HCT116 (cell line): ENCODE data around the gene ASNSD1. TPM values are rescaled to one million over a fixed set of nuclear protein-coding genes. Genes with fewer than 3 reads are reported as not detected.

Experiments used
- ATAC-seq: fragments of 200-7000 bp; cut with Tn5 transposase; 2 replicates; pipeline ENCODE4 v1.9.1; 2020; ENCODE audit warnings: mild to moderate bottlenecking, moderate library complexity
- BruUV-seq: library from RNA; stranded (reverse); fragments of 400-500 nt; replicated peaks from 2 replicates; lab custom pipeline; 2021; lab: Mats Ljungman, UMichigan
- CTCF ChIA-PET: fragments of 300-600 bp; sonication (Branson Sonifier 250); formaldehyde crosslinking; loops from one replicate; lab custom pipeline; 2021; ENCODE audit warnings: antibody characterized with exemption; lab: Charles Lee
- POLR2A ChIA-PET: fragments of 300-600, 350-600 bp; sonication (Branson Sonifier 250); formaldehyde crosslinking; loops from one replicate; lab custom pipeline; 2021; ENCODE audit warnings: antibody characterized with exemption; lab: Charles Lee
- RAD21 ChIA-PET, 2 experiments: fragments of 300-600 bp; sonication (Branson Sonifier 250); formaldehyde crosslinking; loops; one replicate each; lab custom pipeline; 2023; ENCODE audit warnings: low total read pairs in 2 of 2; ENCODE audit not compliant: uncharacterized antibody in 2 of 2, unreplicated experiment in 2 of 2, low non-redundant PET in 1 of 2; lab: Charles Lee
- DNase-seq: peaks from one replicate; pipeline ENCODE4 v3.0.0-alpha.2; 2010; ENCODE audit warnings: low read depth, low spot score
- H2AFZ ChIP-seq: fragments of 200-600 bp; shearing (Covaris generic), sonication (generic); 2 replicates; pipeline ENCODE4 v1.6.1; 2017; ENCODE audit warnings: low read depth, mixed run types, mixed read lengths, antibody characterized with exemption, low read length; ENCODE audit not compliant: poor library complexity, severe bottlenecking
- H3K27ac ChIP-seq: 2 replicates; pipeline ENCODE4 v1.5.1; 2012; ENCODE audit warnings: low read depth, low read length
- H3K27me3 ChIP-seq: fragments of 200-600 bp; sonication (generic); 2 replicates; pipeline ENCODE4 v1.6.1; 2016; ENCODE audit warnings: mixed run types, low read length, mixed read lengths; ENCODE audit not compliant: insufficient read depth
- H3K36me3 ChIP-seq, 2 experiments: fragments of 200-500 bp in 1 of 2; fragments of 200-600 bp in 1 of 2; sonication (Bioruptor generic) in 1 of 2; sonication (generic) in 1 of 2; 2 replicates each; pipeline versions ENCODE4 v1.5.1 to v1.6.1; 2014 to 2016; ENCODE audit warnings: low read length in 2 of 2, inconsistent platforms in 1 of 2, mixed read lengths in 1 of 2, mixed run types in 1 of 2; ENCODE audit not compliant: insufficient read depth in 2 of 2, control insufficient read depth in 1 of 2
- H3K4me1 ChIP-seq, 2 experiments: fragments of 200-600 bp in 1 of 2; sonication (generic) in 1 of 2; 2 replicates each; pipeline versions ENCODE4 v1.5.1 to v1.6.1; 2012 to 2017; ENCODE audit warnings: low read length in 2 of 2, inconsistent platforms in 1 of 2, mild to moderate bottlenecking in 1 of 2, mixed read lengths in 1 of 2, mixed run types in 1 of 2, moderate library complexity in 1 of 2; ENCODE audit not compliant: insufficient read depth in 2 of 2, control insufficient read depth in 1 of 2
- H3K4me2 ChIP-seq: fragments of 200-600 bp; sonication (generic); 2 replicates; pipeline ENCODE4 v1.6.1; 2017; ENCODE audit warnings: mixed run types, low read length, mixed read lengths
- H3K4me3 ChIP-seq, 2 experiments: fragments of 200-600 bp in 1 of 2; sonication (generic) in 1 of 2; replicated peaks in 1 of 2; 2 replicates each; pipeline ENCODE4 v1.5.1; 2011 to 2016; ENCODE audit warnings: low read length in 2 of 2, control low read depth in 1 of 2, low read depth in 1 of 2, mild to moderate bottlenecking in 1 of 2, mixed read lengths in 1 of 2, mixed run types in 1 of 2
- H3K79me2 ChIP-seq: fragments of 200-600 bp; sonication (generic); 2 replicates; pipeline ENCODE4 v1.6.1; 2017; ENCODE audit warnings: mild to moderate bottlenecking, mixed run types, low read length, moderate library complexity, mixed read lengths; ENCODE audit not compliant: insufficient read depth
- H3K9ac ChIP-seq: fragments of 200-600 bp; sonication (generic); 2 replicates; pipeline ENCODE4 v1.6.1; 2016; ENCODE audit warnings: low read length, mixed read lengths
- H3K9me2 ChIP-seq: fragments of 200-600 bp; sonication (generic), shearing (Covaris generic); 2 replicates; pipeline ENCODE4 v1.6.1; 2017; ENCODE audit warnings: mixed run types, mild to moderate bottlenecking, moderate library complexity; ENCODE audit not compliant: insufficient read depth
- H3K9me3 ChIP-seq, 2 experiments: fragments of 200-500 bp in 1 of 2; fragments of 200-600 bp in 1 of 2; sonication (Bioruptor generic) in 1 of 2; sonication (generic) in 1 of 2; 2 replicates each; pipeline ENCODE4 v1.6.1; 2014 to 2017; ENCODE audit warnings: low read length in 2 of 2, mixed read lengths in 2 of 2, inconsistent platforms in 1 of 2, low read depth in 1 of 2, mild to moderate bottlenecking in 1 of 2, mixed run types in 1 of 2, moderate library complexity in 1 of 2; ENCODE audit not compliant: control insufficient read depth in 1 of 2, insufficient read depth in 1 of 2
- H4K20me1 ChIP-seq: fragments of 200-600 bp; sonication (generic), shearing (Covaris generic); 2 replicates; pipeline ENCODE4 v1.6.1; 2017; ENCODE audit warnings: mixed run types, mild to moderate bottlenecking, moderate library complexity; ENCODE audit not compliant: insufficient read depth
- CBX3 ChIP-seq: IDR thresholded peaks from 2 replicates; pipeline ENCODE4 v1.6.1; 2012; ENCODE audit warnings: low read depth
- CEBPB ChIP-seq: IDR thresholded peaks from 2 replicates; pipeline ENCODE4 v1.6.1; 2012; ENCODE audit warnings: low read depth
- ELF1 ChIP-seq: IDR thresholded peaks from 2 replicates; pipeline ENCODE4 v1.6.1; 2012; ENCODE audit warnings: low read depth, borderline replicate concordance
- EZH2 ChIP-seq: fragments of 200-600 bp; sonication (generic); IDR thresholded peaks from 2 replicates; pipeline ENCODE4 v1.6.1; 2017; ENCODE audit warnings: antibody characterized with exemption, mixed run types
- POLR2AphosphoS5 ChIP-seq: IDR thresholded peaks from 2 replicates; pipeline ENCODE4 v1.6.1; 2011; ENCODE audit warnings: mild to moderate bottlenecking, low read depth, low read length, moderate library complexity
- SP1 ChIP-seq: IDR thresholded peaks from 2 replicates; pipeline ENCODE4 v1.6.1; 2012; ENCODE audit warnings: low read depth
- ZBTB33 ChIP-seq: IDR thresholded peaks from 2 replicates; pipeline ENCODE4 v1.6.1; 2011; ENCODE audit warnings: mild to moderate bottlenecking, low read length, moderate library complexity; ENCODE audit not compliant: insufficient replicate concordance; ENCODE audit errors: extremely low read depth
- ZNF274 ChIP-seq: fragments of 200-500 bp; sonication (Bioruptor generic); IDR thresholded peaks from 2 replicates; pipeline ENCODE4 v1.6.1; 2014; ENCODE audit warnings: mild to moderate bottlenecking, low read depth, low read length, inconsistent platforms
- intact Hi-C: fragments of 100-400 bp; cut with micrococcal nuclease; formaldehyde crosslinking; loops from 2 replicates; pipeline ENCODE4 v1.10.0; 2022
- total RNA-seq: library from RNA; stranded (reverse); gene quantifications from one replicate; pipeline ENCODE4 v1.2.1, GENCODE V29; 2021; ENCODE audit not compliant: unreplicated experiment

ASNSD1 gene
- total RNA-seq, 1 experiment from 2014 or later = 33.6 TPM

GRCh38 chr2:189696223-189696622, 35.0 kb downstream of the ASNSD1 start:
- Histone ChIP-seq H4K20me1 (no peaks in the 10 kb centered on the region; the same call in 1 of the 2 replicates), H3K4me1 (peaks cover 0 to 3% of the 10 kb centered on the region in 2 experiments; a peak in 1 of 4 replicates), H3K36me3 (no peaks in the 10 kb centered on the region), H2AFZ (no peak overlapping the region), H3K79me2 (no peaks in the 10 kb centered on the region), H3K4me3 (no peak overlapping the region), H3K4me2 (no peak overlapping the region), H3K27ac (no peak overlapping the region), H3K9me2 (no peaks in the 10 kb centered on the region), H3K9ac (no peak overlapping the region), H3K27me3 (no peaks in the 10 kb centered on the region), H3K9me3 (no peaks in the 10 kb centered on the region)
- BruUV-seq = no TSS peak
- ChIA-PET CTCF (interaction anchor here (2.2 kb wide), 1 partner anchor 36 kb away, joined by 16 read pairs; the partner anchor contains the start of gene ASNSD1), POLR2A (no interaction called here), RAD21 (no interaction called here)
- intact Hi-C loops = no loop called here
- no peak for DNase-seq
- no peak for TF ChIP-seq CEBPB
- no peak for TF ChIP-seq ZBTB33
- TF ChIP-seq ZNF274 = no peak
- no peak for TF ChIP-seq ELF1
- TF ChIP-seq CBX3 = no peak
- no peak for TF ChIP-seq POLR2AphosphoS5
- no peak for TF ChIP-seq SP1
- TF ChIP-seq EZH2 = no peak
- no peak for ATAC-seq
